NCI-H1092 treated with DMSO at 0.1 percent for 48 hours (cell line): Measurements from ENCODE around the gene ACSF3.
"Not testable (repeated sequence)": the region's sequence is repeated elsewhere in the genome, so short reads cannot be mapped to it uniquely, and the experiment has no call there.

Source experiments
- DNase-seq: peaks from one replicate; lab custom pipeline; 2025; lab: John Stamatoyannopoulos, UW

ACSF3 gene

DNA sequence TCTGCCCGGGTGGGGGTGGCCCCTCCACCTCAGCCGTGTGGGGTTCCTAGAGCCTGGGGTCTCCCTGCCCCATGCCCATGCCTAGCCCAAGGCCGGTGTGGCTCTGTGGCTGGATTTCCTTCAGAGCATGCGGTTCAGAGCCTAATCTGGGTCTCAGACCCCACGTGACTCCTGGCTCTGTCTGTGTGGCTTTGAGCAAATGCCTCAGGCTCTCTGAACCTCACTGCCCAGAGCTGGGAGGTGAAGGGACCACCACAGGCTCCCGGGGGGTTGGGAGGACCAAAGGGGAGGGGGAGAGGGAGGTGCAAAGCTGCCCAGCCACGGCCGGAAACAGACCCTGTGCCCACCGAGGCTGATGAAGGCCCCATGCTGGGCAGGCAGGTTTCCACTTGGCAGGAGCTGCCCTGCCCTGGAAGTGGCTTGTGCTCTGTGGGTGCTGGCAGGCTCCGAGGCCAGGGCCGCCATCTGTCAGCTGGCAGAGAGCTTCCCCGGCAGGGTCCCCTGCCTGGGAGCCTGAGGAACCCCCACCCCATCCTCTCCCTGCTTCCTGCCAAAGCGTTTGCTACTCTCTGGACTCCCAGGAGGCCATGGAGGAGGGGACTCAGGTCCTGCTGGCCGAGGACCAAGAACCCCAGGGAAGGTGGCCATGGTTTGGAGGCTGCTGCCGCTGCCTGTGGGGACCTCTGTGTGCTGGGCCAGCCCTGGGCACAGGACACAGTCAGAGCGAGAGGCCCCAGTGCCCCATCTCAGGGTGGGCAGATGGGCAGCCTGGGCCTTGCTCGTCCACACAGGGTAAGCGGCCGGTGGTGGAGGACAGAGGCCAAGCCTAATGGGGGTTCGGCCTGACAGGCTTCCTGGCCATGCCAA, 81.9 kb downstream of the ACSF3 start:
- peak; percentile 71 for DNase-seq

DNA sequence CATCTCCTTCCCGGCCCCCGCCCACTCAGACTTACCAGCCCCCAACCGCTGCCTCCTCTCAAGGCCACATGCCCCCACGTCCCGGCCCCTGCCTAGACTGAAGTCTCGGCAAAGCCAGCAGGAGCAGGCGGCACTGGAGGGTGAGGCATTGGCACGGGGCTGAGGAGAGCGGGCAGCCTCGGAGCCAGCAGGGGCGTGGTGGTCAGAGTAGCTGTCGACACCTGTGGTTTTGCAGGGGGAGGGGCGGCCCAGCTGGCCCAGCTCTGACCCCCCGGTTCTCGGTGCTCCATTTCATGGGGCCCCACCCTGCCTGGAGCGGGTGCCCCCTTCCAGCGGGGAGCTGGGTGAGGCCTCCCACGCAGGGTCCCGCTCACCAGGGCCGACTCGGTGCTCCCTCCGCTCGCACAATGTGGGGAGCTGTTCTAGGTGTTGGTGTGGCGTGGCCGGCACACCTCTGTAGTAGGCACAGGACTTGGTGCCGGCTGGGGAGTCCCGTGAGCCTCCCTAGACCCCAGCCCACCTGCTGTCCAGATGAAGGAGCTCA, 82.6 kb downstream of the ACSF3 start:
- peak; percentile 23 for DNase-seq

GRCh38 chr16:89176717-89177116, 83.1 kb downstream of the ACSF3 start:
- DNase-seq, result no peak

- no peak for DNase-seq
Measured at GRCh38 chr16:89177501-89177900, 83.8 kb downstream of the ACSF3 start.

GRCh38 chr16:89178453-89179147, 84.9 kb downstream of the ACSF3 start:
- no peak for DNase-seq

DNA sequence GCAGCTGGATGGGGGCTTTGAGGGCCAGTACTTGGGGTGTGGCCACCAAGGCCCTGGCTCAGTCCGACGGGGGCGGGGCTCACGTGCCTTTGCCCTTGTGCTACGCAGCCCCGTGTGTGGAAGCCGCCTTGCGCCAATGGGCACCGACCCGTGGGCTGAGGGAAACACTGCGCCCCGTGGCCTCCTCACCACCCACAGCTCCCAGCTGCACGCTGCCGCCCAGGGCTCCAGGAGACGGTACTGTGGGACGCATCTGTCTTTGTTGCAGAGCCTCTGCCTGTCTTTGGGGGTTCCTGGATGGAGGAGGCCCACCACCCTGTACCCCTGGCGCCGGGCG, 85.5 kb downstream of the ACSF3 start:
- no peak for DNase-seq

- DNase-seq, result no peak
Measured at GRCh38 chr16:89179656-89180315, 86.1 kb downstream of the ACSF3 start.

DNA sequence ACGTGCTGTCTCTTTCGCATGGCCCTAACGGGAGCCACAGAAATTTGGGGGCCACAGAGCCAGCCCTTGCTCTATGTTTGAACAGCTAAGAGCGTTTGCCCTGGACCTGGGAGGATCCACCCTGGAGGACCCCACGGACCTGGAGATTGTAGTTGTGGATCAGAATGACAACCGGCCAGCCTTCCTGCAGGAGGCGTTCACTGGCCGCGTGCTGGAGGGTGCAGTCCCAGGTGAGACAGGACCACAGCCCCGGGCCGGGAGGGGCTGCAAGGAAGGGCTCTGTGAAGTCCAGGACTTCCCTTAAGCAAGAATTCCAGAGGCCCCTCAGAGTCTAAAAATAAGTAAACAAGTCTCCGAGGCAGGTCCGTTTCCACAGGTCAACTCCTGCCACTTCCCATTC, 89.8 kb downstream of the ACSF3 start:
- no peak for DNase-seq

- DNase-seq, result no peak
Measured at GRCh38 chr16:89183975-89184676, 90.5 kb downstream of the ACSF3 start.

- no peak for DNase-seq
Measured at GRCh38 chr16:89184677-89184932, 91.0 kb downstream of the ACSF3 start.

DNA sequence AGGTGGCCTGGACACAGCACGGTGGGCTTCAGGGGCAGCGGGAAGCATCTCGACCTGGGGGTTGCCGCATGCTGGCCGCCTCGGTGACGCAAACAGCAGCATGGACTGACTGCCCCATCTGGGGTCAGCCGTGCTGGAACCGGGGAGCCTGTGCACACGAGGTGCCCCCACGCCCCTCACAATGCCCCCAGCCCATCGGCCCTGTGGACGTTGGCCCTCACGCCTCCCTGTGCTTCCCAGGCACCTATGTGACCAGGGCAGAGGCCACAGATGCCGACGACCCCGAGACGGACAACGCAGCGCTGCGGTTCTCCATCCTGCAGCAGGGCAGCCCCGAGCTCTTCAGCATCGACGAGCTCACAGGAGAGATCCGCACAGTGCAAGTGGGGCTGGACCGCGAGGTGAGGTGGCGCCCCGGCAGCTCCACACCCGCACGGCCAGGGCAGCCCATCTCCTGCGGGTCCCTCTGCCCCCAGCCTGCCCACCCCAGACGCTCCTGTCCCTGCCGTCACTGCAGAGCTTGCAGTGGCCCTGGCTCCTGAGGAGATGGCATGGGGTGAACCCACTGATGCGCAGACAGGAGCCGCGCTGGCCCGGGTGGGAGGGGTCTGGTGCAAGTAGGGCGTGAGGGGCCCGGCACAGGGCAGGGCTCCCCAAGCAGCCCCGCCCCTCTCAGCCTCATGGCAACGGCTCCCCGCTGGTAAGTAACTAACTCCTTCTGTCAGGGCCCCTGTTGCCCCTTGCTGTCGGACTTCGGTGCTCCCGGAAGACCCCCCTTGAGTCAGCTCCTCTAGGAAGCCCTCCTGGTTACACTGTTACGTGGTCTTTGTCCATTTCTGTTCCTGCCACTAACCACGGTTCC, 91.5 kb downstream of the ACSF3 start:
- no peak for DNase-seq

DNA sequence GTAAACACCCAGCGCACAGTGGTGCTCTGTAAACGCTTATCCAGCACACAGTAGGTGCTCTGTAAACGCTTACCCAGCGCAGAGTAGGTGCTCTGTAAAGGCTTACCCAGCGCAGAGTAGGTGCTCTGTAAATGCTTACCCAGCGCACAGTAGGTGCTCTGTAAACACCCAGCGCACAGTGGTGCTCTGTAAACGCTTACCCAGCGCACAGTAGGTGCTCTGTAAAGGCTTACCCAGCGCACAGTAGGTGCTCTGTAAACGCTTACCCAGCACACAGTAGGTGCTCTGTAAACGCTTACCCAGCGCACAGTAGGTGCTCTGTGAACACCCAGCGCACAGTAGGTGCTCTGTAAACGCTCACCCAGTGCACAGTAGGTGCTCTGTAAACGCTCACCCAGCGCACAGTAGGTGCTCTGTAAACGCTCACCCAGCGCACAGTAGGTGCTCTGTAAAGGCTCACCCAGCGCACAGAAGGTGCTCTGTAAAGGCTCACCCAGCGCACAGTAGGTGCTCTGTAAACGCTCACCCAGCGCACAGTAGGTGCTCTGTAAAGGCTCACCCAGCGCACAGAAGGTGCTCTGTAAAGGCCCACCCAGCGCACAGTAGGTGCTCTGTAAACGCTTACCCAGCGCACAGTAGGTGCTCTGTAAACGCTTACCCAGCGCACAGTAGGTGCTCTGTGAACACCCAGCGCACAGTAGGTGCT, 92.4 kb downstream of the ACSF3 start:
- DNase-seq, result not testable (repeated sequence)

DNA sequence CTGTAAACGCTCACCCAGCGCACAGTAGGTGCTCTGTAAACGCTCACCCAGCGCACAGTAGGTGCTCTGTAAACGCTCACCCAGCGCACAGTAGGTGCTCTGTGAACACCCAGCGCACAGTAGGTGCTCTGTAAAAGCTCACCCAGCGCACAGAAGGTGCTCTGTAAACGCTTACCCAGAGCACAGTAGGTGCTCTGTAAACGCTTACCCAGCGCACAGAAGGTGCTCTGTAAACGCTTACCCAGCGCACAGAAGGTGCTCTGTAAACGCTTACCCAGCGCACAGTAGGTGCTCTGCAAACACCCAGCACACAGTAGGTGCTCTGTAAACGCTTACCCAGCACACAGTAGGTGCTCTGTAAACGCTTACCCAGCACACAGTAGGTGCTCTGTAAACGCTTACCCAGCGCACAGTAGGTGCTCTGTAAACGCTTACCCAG, 93.0 kb downstream of the ACSF3 start:
- DNase-seq, result not testable (repeated sequence)

DNA sequence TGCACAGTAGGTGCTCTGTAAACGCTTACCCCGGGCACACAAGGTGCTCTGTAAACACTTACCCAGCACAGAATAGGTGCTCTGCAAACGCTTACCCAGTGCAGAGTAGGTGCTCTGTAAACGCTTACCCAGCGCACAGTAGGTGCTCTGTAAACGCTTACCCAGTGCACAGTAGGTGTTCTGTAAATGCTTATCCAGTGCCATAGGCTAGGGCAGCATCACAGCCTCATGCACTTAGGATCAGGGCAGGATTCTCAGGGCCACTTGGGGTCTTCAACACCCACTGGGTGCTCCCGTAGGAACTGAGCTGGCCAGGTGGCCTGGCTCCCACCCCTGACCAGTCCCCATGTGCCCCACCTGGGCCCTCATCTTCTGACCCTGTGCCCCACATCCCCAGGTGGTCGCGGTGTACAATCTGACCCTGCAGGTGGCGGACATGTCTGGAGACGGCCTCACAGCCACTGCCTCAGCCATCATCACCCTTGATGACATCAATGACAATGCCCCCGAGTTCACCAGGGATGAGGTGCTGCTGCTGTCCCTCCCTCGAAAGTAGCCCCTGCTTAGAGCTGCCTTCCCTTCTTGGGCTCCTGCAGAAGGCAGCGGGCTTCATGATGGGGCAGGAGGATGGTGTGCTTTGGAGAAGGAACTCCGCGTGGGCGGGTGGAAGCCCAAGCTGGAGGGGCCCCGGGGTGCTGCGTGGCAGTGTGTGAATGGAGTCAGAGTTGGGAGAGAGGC, 93.5 kb downstream of the ACSF3 start:
- DNase-seq, result no peak

DNA sequence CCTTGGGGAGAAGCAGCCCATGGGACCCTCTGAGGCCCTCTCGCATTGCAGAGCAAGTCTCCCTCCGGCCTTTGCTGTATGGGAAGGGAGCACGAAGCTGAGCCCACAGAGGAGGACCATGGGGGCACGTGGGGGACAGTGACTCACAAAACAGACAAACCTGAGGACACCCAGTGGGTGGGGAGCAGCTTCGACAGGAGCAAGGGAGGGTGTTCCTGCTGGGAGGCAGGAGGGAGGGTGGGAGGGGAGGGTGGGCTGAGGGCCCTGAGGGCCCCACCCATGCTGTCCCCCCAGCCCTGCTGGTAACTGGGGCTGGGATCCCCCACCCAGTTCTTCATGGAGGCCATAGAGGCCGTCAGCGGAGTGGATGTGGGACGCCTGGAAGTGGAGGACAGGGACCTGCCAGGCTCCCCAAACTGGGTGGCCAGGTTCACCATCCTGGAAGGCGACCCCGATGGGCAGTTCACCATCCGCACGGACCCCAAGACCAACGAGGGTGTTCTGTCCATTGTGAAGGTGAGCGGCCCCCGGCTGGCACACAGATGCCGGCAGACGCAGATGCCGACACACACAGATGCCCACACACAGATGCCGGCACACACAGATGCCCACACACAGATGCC, 94.2 kb downstream of the ACSF3 start:
- DNase-seq, result no peak

GRCh38 chr16:89188471-89189357, 95.1 kb downstream of the ACSF3 start:
- DNase-seq, result not testable (repeated sequence)

DNA sequence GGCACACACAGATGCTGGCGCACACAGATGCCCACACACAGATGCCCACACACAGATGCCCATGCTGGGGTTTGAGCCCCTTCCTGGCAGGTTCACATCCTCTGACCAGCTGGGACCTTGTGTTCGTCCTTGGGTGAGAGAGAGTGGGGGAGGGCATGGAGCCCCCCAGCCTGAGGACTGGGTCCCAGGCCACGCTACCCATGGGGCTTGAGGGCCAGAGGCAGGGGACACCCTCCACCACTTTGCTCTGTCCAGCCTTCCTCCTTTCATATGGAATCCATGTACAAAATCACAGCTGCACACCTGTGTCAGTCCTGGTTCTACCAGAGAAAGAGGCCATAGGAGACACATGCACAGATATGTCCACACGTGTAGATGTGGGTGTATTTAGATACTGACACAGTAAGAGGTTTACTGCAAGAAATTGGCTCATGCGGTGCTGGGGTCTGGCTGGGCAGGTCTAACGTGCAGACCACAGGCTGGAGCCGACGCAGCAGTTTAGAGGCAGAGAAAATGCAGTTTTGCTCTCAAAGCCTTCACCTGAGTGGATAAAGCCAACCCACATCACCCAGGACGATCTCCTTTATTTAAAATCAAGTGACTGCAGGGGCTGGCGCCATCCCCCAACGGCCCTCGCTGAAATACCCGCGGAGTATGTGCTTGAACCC, 95.8 kb downstream of the ACSF3 start:
- no peak for DNase-seq
